Epidermal melanocyte (primary cell): Measurements from ENCODE around the gene USP20.
"Not testable (repeated sequence)": the region's sequence is repeated elsewhere in the genome, so short reads cannot be mapped to it uniquely, and the experiment has no call there.

Experiments
- DNase-seq: peaks from one replicate; pipeline ENCODE4 v3.0.0; 2011; ENCODE audit warnings: low spot score; ENCODE audit not compliant: insufficient read length

Gene USP20

GRCh38 chr9:129835128-129835859 is at the start of gene USP20, which contains the start of gene C9orf78:
USP20 (plus strand) TSS chr9:129835458; CDS start chr9:129852556, 17,098 bp downstream.
C9orf78 (minus strand) TSS chr9:129835275; CDS start chr9:129835221, 54 bp downstream.
- DNase-seq = peak; percentile 93

DNA sequence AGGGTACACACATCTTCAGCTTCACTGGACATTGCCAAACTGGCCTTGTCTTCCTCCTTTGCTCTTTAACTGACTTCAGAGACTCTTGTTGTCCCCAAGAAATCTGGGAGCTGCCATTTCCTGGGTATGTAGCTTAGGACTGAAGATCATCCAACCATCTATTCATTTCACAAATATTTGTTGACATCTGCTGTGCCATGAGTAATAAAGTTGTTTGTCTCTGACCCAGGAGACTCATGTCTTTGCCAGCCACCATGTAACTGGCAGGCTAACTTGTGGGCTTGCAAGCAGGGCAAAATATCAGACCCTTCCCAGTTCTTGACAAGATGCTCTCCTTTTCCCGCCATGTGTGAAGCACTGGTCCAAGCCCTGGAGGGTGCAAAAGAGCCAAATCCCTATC is 49.4 kb upstream of the USP20 start:
- no peak for DNase-seq

DNA sequence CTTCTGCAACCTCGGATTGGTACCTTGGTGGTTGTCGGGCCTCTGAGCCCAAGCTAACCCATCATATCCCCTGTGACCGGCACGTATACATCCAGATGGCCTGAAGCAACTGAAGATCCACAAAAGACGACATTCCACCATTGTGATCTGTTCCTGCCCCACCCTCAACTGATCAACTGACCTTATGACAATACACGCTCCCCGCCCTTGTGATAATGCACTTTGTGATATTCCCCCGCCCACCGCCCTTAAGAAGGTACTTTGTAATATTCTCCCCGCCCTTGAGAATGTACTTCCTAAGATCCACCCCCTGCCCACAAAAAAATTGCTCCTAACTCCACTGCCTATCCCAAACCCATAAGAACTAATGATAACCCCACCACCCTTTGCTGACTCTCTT is 48.8 kb upstream of the USP20 start:
- DNase-seq = no peak

DNA sequence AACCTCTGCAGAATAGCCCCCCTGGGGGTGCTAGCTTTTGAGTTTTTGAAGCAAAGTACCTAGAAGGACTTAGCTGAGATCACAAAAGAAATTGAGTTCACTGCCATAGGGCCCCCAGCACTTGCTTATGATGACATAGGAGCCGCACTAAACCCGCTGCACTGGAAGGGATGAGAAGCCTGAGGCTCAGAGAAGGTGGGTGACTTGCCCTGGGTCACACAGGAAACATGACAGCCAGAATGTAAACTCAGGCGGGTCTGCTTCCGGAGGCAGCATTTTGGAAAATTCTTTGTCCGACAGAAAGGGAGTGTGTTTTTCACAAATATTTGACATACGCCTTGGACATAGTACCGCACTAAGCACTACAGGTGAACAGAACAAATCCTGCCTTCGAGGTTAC is 40.7 kb upstream of the USP20 start:
- DNase-seq = no peak

DNA sequence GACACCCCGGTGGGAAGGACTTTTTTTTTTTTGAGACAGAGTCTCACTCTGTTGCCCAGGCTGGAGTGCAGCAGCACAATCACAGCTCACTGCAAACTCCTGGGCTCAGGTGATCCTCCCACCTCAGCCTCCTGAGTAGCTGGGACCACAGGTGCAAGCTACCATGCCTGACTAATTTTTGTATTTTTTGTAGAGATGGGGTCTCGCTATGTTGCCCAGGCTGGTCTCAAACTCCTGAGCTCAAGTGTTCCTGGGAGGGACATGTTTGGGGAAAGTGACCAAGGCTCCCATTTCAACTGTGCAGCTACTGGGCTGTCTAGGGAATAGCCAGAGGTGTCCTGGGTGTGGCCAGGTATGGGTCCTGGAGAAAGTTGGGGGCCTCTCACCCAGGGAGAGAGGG is 39.2 kb upstream of the USP20 start:
- DNase-seq = not testable (repeated sequence)

- DNase-seq = no peak
Measured at GRCh38 chr9:129798973-129799372, 36.3 kb upstream of the USP20 start.

- DNase-seq = no peak
Measured at GRCh38 chr9:129801504-129801903, 33.8 kb upstream of the USP20 start.

- peak; percentile 45 for DNase-seq
Measured at GRCh38 chr9:129802833-129803675, 32.2 kb upstream of the USP20 start, which contains the start of gene TOR1B. TOR1B (plus strand) TSS chr9:129803184; CDS start chr9:129803213, 29 bp downstream.

DNA sequence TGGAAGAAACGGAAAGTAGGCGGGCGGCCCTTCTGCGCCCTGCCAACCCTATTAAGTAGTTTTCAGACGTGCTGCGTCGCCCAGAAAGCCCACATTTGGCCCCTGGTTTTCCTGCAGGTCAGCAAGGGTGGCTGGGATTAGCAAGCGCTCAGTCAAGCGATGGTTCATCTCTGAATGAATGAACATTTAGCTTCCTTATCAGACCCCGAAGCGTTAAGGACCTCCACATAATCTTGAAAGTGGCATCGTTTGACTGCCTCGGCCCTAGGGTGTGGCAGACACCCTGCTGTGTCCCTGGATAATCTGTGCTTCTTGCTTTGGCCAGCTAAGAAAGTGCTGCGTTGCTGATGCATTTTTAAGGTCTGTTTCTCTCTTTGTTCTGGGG is 31.6 kb upstream of the USP20 start:
- no peak for DNase-seq

GRCh38 chr9:129806061-129806460 is 29.2 kb upstream of the USP20 start:
- no peak for DNase-seq

DNA sequence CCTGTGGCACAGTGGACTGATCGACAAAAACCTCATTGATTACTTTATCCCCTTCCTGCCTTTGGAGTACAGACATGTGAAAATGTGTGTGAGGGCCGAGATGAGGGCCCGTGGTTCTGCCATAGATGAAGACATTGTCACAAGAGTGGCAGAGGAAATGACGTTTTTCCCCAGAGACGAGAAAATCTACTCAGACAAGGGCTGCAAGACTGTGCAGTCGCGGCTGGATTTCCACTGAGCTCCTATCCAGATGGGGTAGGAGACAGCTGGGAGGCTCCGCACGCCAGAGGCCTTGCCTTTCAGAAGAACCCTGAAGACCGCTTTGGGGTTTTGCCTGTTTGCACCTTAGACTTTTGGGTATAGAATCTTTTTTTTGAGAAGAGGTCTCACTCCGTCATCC is 25.9 kb upstream of the USP20 start:
- no peak for DNase-seq

DNA sequence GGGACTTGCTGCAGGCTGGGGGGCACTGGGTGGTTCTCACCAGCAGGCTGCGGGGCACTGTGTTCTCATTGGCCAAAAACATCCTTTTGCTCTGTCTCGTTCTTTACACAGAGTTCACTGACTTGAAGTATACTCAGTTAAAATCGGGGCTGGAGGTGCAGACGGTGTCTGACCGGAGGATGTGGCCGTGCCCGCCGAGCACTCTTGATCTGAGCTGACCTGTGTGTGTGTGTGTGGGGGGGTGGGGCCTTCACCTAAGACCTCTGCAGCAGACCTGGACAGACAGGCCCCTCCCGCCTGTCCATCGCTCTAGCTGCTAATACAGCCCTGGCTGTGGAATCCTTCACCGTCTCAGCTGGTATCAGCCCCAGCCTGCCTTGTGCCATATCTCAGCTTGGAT is 25.1 kb upstream of the USP20 start:
- DNase-seq = no peak

- DNase-seq = no peak
Measured at GRCh38 chr9:129810788-129811187, 24.5 kb upstream of the USP20 start.

DNA sequence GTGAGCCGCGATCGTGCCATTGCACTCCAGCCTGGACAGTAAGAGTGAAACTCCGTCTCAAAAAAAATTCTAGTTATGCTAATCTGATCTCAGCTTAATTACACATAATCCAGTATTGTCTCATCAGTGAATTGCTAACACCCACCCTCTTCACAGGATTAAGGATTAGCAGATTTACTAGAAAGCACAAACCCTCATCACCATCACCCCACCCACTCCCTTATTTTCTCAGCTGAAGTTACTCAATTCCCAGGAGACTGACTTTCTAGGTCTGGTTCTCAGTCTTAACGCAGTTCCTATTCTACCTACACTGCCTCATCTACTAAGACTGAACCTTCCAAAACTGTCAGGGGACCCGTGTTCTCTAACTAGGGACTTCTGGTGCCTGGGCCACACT is 23.3 kb upstream of the USP20 start:
- DNase-seq = no peak

GRCh38 chr9:129812385-129812784 is 22.9 kb upstream of the USP20 start:
- no peak for DNase-seq

DNA sequence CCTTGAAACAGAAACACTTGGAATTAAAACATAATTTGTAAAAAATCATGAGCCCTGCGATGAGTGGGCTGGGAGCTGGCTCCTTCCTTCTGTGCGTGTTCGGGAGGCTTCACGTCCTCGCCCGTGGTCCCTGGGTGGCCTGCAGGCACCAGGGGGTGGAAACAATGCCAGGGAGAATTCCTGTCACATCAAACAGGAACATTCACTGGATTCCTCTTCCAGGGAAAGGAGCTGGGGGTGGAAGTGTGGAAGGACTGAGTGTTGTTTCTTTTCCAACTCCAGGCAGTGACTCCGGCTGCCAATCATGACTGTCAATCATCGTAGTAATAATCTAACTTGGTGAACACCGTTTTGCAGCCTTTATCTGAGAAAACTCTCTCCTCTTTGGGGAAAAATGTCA is 21.6 kb upstream of the USP20 start:
- DNase-seq = no peak

GRCh38 chr9:129814432-129815223 is 20.6 kb upstream of the USP20 start:
- no peak for DNase-seq

DNA sequence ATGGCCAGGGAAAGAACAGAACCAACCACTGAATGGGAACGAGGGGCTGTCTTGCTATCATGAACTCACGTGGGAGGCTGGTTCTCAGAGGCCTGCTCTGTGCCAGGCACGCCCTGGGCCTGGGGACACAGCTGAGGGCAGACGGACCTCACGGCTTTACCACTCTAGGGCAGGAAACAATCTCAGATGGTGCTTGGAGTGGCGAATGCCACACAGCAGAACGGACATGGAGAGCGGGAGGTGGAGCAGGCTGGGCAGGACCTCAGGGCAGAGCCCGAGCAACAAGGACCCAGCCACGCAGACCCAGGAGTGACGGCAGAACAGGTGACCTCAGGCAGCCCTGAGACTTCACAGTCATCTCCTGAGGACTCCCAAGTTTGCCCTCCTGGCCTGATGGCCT is 20.0 kb upstream of the USP20 start:
- no peak for DNase-seq

- DNase-seq = no peak
Measured at GRCh38 chr9:129816501-129817435, 18.5 kb upstream of the USP20 start.

DNA sequence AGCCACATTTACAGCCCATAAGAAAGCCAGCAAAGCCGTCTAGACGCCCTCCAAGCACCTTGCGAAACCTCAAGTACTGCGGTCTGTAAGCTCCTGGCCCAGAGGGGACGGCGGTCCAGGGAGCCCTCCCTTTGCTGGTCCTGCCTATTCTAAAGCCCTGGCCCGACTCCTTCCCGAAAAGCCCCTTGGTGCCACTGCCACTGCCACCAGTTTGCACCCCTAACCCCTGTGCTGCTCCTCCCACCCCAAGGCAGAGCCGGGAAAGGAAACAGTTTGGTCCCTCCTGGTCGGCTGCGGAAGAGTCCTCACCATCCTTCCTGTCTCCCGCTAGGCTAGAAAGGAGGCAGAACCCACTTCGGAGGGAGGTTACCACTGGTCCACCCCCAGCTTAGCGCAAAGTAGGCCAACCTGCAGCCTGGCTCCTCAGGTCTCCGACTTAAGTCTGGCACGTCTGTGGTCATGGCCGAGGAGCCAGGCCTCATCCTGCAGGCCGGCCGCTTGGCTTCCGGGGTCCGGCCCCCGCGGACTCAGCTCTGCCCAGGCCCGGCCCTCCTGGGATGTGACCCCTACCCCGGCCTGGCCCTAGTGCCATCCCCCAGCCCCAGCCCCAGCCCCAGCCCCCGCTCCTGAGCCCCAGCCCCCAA is 12.2 kb upstream of the USP20 start:
- no peak for DNase-seq
